Measurements from ENCODE around the gene PCBP2.

Gene PCBP2

GRCh38 chr12:53495903-53496751, 44.2 kb downstream of the PCBP2 start:
- no peak for DNase-seq

GRCh38 chr12:53496752-53497032, 44.8 kb downstream of the PCBP2 start:
- no peak for DNase-seq

GRCh38 chr12:53497461-53497860, 45.6 kb downstream of the PCBP2 start:
- DNase-seq: no peak

GRCh38 chr12:53498235-53498630, 46.3 kb downstream of the PCBP2 start:
- no peak for DNase-seq

GRCh38 chr12:53499266-53500141, 47.6 kb downstream of the PCBP2 start, which contains the start of gene MAP3K12:
Gene MAP3K12 (minus strand): TSS chr12:53499458. CDS start chr12:53487391, 12,067 bp downstream.
- DNase-seq: peak; percentile 78

- peak; percentile 67 for DNase-seq
Measured at GRCh38 chr12:53500142-53500775, 48.4 kb downstream of the PCBP2 start.

- DNase-seq: peak; percentile 100
Measured at GRCh38 chr12:53500776-53501614, 49.1 kb downstream of the PCBP2 start, which contains the start of gene TARBP2. Gene TARBP2 (plus strand): TSS chr12:53501283. CDS start chr12:53501409, 126 bp downstream.

- DNase-seq: no peak
Measured at GRCh38 chr12:53501615-53502181, 49.8 kb downstream of the PCBP2 start.

GRCh38 chr12:53502331-53502730, 50.4 kb downstream of the PCBP2 start:
- no peak for DNase-seq

GRCh38 chr12:53502983-53503728, 51.3 kb downstream of the PCBP2 start:
- no peak for DNase-seq

GRCh38 chr12:53504004-53504920, 52.4 kb downstream of the PCBP2 start:
- DNase-seq: no peak

- DNase-seq: no peak
Measured at GRCh38 chr12:53505086-53505485, 53.2 kb downstream of the PCBP2 start.

GRCh38 chr12:53505555-53506449, 53.9 kb downstream of the PCBP2 start:
- DNase-seq: no peak

- no peak for DNase-seq
Measured at GRCh38 chr12:53506450-53506785, 54.5 kb downstream of the PCBP2 start.

- no peak for DNase-seq
Measured at GRCh38 chr12:53506881-53507602, 55.1 kb downstream of the PCBP2 start, which contains the start of gene NPFF. Gene NPFF (minus strand): TSS chr12:53507484. CDS start chr12:53507474, 10 bp downstream.

GRCh38 chr12:53507603-53507885, 55.6 kb downstream of the PCBP2 start:
- DNase-seq: no peak

- DNase-seq: peak; percentile 84
Measured at GRCh38 chr12:53508534-53509170, 56.8 kb downstream of the PCBP2 start.

Data from midbrain (tissue), 1 donor.